Esophagus mucosa (tissue), 1 donor: ENCODE measurements around the gene BUD13. TPM values are rescaled to one million over a fixed set of nuclear protein-coding genes. Genes with fewer than 3 reads are reported as not detected.

Experiments
- ATAC-seq: fragments of 200-7000 bp; cut with Tn5 transposase; one replicate; pipeline ENCODE4 v1.9.1; 2020
- total RNA-seq: library from RNA; stranded (reverse); gene quantifications from one replicate; pipeline ENCODE4 v1.2.4, GENCODE V29; 2023
- donor health status: DM: yes; HTN: yes; CAD: no.

Gene BUD13
- total RNA-seq, 1 donor from 2014 or later: 9.1 TPM

- peak; percentile 61 for ATAC-seq
Measured at GRCh38 chr11:116756044-116756443, 16.7 kb downstream of the BUD13 start.

GRCh38 chr11:116750070-116750718 is 22.6 kb downstream of the BUD13 start:
- no peak for ATAC-seq

- ATAC-seq: no peak
Measured at GRCh38 chr11:116742104-116742503, 30.7 kb downstream of the BUD13 start.

GRCh38 chr11:116740741-116741140 is 32.0 kb downstream of the BUD13 start:
- no peak for ATAC-seq

GRCh38 chr11:116738975-116739374 is 33.8 kb downstream of the BUD13 start:
- no peak for ATAC-seq

GRCh38 chr11:116736763-116737162 is 36.0 kb downstream of the BUD13 start:
- no peak for ATAC-seq

GRCh38 chr11:116733969-116734508 is 38.7 kb downstream of the BUD13 start:
- ATAC-seq: no peak

GRCh38 chr11:116733043-116733755 is 39.6 kb downstream of the BUD13 start:
- no peak for ATAC-seq

GRCh38 chr11:116732271-116733042 is 40.3 kb downstream of the BUD13 start:
- ATAC-seq: peak; percentile 86

GRCh38 chr11:116731821-116732220 is 41.0 kb downstream of the BUD13 start:
- no peak for ATAC-seq

- ATAC-seq: peak; percentile 18
Measured at GRCh38 chr11:116731097-116731761, 41.6 kb downstream of the BUD13 start.

GRCh38 chr11:116730601-116731000 is 42.2 kb downstream of the BUD13 start:
- ATAC-seq: no peak

GRCh38 chr11:116730241-116730561 is 42.6 kb downstream of the BUD13 start:
- no peak for ATAC-seq

GRCh38 chr11:116729501-116730240 is 43.1 kb downstream of the BUD13 start:
- ATAC-seq: no peak

GRCh38 chr11:116727990-116728389 is 44.8 kb downstream of the BUD13 start:
- ATAC-seq: no peak

GRCh38 chr11:116725434-116726221 is 47.2 kb downstream of the BUD13 start:
- ATAC-seq: no peak

GRCh38 chr11:116724813-116725212 is 48.0 kb downstream of the BUD13 start:
- no peak for ATAC-seq

- no peak for ATAC-seq
Measured at GRCh38 chr11:116723511-116723910, 49.3 kb downstream of the BUD13 start.

- ATAC-seq: no peak
Measured at GRCh38 chr11:116721988-116722387, 50.8 kb downstream of the BUD13 start.

- no peak for ATAC-seq
Measured at GRCh38 chr11:116720895-116721294, 51.9 kb downstream of the BUD13 start.

- no peak for ATAC-seq
Measured at GRCh38 chr11:116718955-116719501, 53.8 kb downstream of the BUD13 start.
